Activated naive CD4-positive, alpha-beta T cell treated with anti-CD3 and anti-CD28 coated beads, Interleukin-2, amount 50 U/mL, for 72 hours (primary cell): ENCODE measurements around the gene PANK1. TPM values are rescaled to one million over a fixed set of nuclear protein-coding genes. Genes with fewer than 3 reads are reported as not detected.

ENCODE experiments used
- ATAC-seq, 2 donors: fragments of 150-1000 bp; cut with Tn5 transposase; 2 replicates each; pipeline ENCODE4 v1.10.0; 2021; ENCODE audit warnings: mild to moderate bottlenecking in 2 of 2, moderate library complexity in 2 of 2
- DNase-seq, 2 donors: peaks; one replicate each; pipeline ENCODE4 v3.0.0; 2021 to 2022; ENCODE audit warnings: low spot score in 2 of 2
- H3K27ac Mint-ChIP-seq, 2 donors: one replicate each; pipeline ENCODE4 v1.8.0; 2022; ENCODE audit warnings: mild to moderate bottlenecking in 2 of 2, mixed read lengths in 2 of 2
- H3K36me3 Mint-ChIP-seq, 2 donors: one replicate each; pipeline ENCODE4 v1.8.0; 2022; ENCODE audit warnings: mixed read lengths in 2 of 2
- H3K9me3 Mint-ChIP-seq, 2 donors: one replicate each; pipeline ENCODE4 v1.8.0; 2022; ENCODE audit warnings: mixed read lengths in 2 of 2
- total RNA-seq, 2 donors: library from RNA; stranded (reverse); gene quantifications; one replicate each; pipeline ENCODE4 v1.2.3, GENCODE V29; 2022

The PANK1 gene
- total RNA-seq, 2 donors from 2014 or later = 4.0 to 4.4 TPM

GRCh38 chr10:89602919-89603318, 42.1 kb downstream of the PANK1 start:
- DNase-seq (no peak), ATAC-seq (no peak)
- peaks cover 0 to 5% of the 10 kb centered on the region in 2 donors for H3K36me3 Mint-ChIP-seq
- no peak overlapping the region for H3K27ac Mint-ChIP-seq
- no peaks in the 10 kb centered on the region for H3K9me3 Mint-ChIP-seq

GRCh38 chr10:89601728-89602361, 43.2 kb downstream of the PANK1 start:
- no peaks in the 10 kb centered on the region for H3K9me3 Mint-ChIP-seq
- peaks cover 0 to 1% of the 10 kb centered on the region in 2 donors for H3K36me3 Mint-ChIP-seq
- no peak overlapping the region for H3K27ac Mint-ChIP-seq
- ATAC-seq = no peak
- DNase-seq = no peak

- Mint-ChIP-seq H3K27ac (no peak overlapping the region), H3K36me3 (no peaks in the 10 kb centered on the region), H3K9me3 (no peaks in the 10 kb centered on the region)
- ATAC-seq (no peak), DNase-seq (no peak)
These were observed 45.0 kb downstream of the PANK1 start for GRCh38 chr10:89600041-89600440.

- no peak for ATAC-seq
- Mint-ChIP-seq H3K27ac (no peak overlapping the region), H3K9me3 (no peaks in the 10 kb centered on the region), H3K36me3 (no peaks in the 10 kb centered on the region)
- DNase-seq = no peak
These were observed 52.0 kb downstream of the PANK1 start for GRCh38 chr10:89593043-89593442.

- H3K27ac Mint-ChIP-seq = no peak overlapping the region
- H3K36me3 Mint-ChIP-seq = no peaks in the 10 kb centered on the region
- H3K9me3 Mint-ChIP-seq = no peaks in the 10 kb centered on the region
- DNase-seq (no peak), ATAC-seq (no peak)
These were observed 52.5 kb downstream of the PANK1 start for GRCh38 chr10:89592539-89592938.

GRCh38 chr10:89591796-89592271, 53.2 kb downstream of the PANK1 start:
- H3K9me3 Mint-ChIP-seq = no peaks in the 10 kb centered on the region
- no peak for ATAC-seq
- no peak for DNase-seq
- H3K27ac Mint-ChIP-seq = no peak overlapping the region
- H3K36me3 Mint-ChIP-seq = no peaks in the 10 kb centered on the region

GRCh38 chr10:89591111-89591795, 53.8 kb downstream of the PANK1 start:
- no peak for ATAC-seq
- Mint-ChIP-seq H3K36me3 (no peaks in the 10 kb centered on the region), H3K27ac (no peak overlapping the region), H3K9me3 (no peaks in the 10 kb centered on the region)
- DNase-seq = no peak

GRCh38 chr10:89590326-89590725, 54.7 kb downstream of the PANK1 start:
- H3K9me3 Mint-ChIP-seq = no peaks in the 10 kb centered on the region
- DNase-seq (no peak), ATAC-seq (no peak)
- no peak overlapping the region for H3K27ac Mint-ChIP-seq
- no peaks in the 10 kb centered on the region for H3K36me3 Mint-ChIP-seq

GRCh38 chr10:89589101-89589720, 55.8 kb downstream of the PANK1 start:
- ATAC-seq (no peak), DNase-seq (no peak)
- no peak overlapping the region for H3K27ac Mint-ChIP-seq
- H3K36me3 Mint-ChIP-seq = no peaks in the 10 kb centered on the region
- H3K9me3 Mint-ChIP-seq = no peaks in the 10 kb centered on the region

GRCh38 chr10:89588671-89589070, 56.4 kb downstream of the PANK1 start:
- H3K36me3 Mint-ChIP-seq = no peaks in the 10 kb centered on the region
- H3K9me3 Mint-ChIP-seq = no peaks in the 10 kb centered on the region
- DNase-seq (no peak), ATAC-seq (no peak)
- H3K27ac Mint-ChIP-seq = no peak overlapping the region

- no peaks in the 10 kb centered on the region for H3K9me3 Mint-ChIP-seq
- H3K36me3 Mint-ChIP-seq = no peaks in the 10 kb centered on the region
- ATAC-seq = no peak
- no peak for DNase-seq
- H3K27ac Mint-ChIP-seq = no peak overlapping the region
These were observed 63.0 kb downstream of the PANK1 start for GRCh38 chr10:89582022-89582421.

- Mint-ChIP-seq H3K36me3 (no peaks in the 10 kb centered on the region), H3K27ac (no peak overlapping the region), H3K9me3 (no peaks in the 10 kb centered on the region)
- no peak for ATAC-seq
- no peak for DNase-seq
These were observed 64.8 kb downstream of the PANK1 start for GRCh38 chr10:89580243-89580642.

GRCh38 chr10:89576696-89577095, 68.3 kb downstream of the PANK1 start:
- ATAC-seq (no peak), DNase-seq (no peak)
- H3K27ac Mint-ChIP-seq = no peak overlapping the region
- H3K36me3 Mint-ChIP-seq = no peaks in the 10 kb centered on the region
- H3K9me3 Mint-ChIP-seq = no peaks in the 10 kb centered on the region

GRCh38 chr10:89576022-89576421, 69.0 kb downstream of the PANK1 start:
- no peak for ATAC-seq
- Mint-ChIP-seq H3K36me3 (no peaks in the 10 kb centered on the region), H3K9me3 (no peaks in the 10 kb centered on the region), H3K27ac (no peak overlapping the region)
- DNase-seq = no peak

- no peaks in the 10 kb centered on the region for H3K9me3 Mint-ChIP-seq
- ATAC-seq = no peak
- DNase-seq = no peak
- H3K27ac Mint-ChIP-seq = no peak overlapping the region
- no peaks in the 10 kb centered on the region for H3K36me3 Mint-ChIP-seq
These were observed 70.0 kb downstream of the PANK1 start for GRCh38 chr10:89575031-89575430.

- ATAC-seq (no peak), DNase-seq (no peak)
- Mint-ChIP-seq H3K36me3 (no peaks in the 10 kb centered on the region), H3K27ac (no peak overlapping the region), H3K9me3 (no peaks in the 10 kb centered on the region)
These were observed 70.7 kb downstream of the PANK1 start for GRCh38 chr10:89574368-89574767.

GRCh38 chr10:89567576-89568245, 77.3 kb downstream of the PANK1 start:
- no peaks in the 10 kb centered on the region for H3K9me3 Mint-ChIP-seq
- DNase-seq (no peak), ATAC-seq (no peak)
- H3K27ac Mint-ChIP-seq = no peak overlapping the region
- no peaks in the 10 kb centered on the region for H3K36me3 Mint-ChIP-seq
